Ovary (tissue), 9 donors: Measurements from ENCODE around the gene ALK. TPM values are rescaled to one million over a fixed set of nuclear protein-coding genes. Genes with fewer than 3 reads are reported as not detected.

ENCODE experiments used
- DNase-seq, 5 donors: peaks; one replicate each; pipeline ENCODE4 v3.0.0-alpha.2; 2019 to 2020
- H3K27ac ChIP-seq, 2 donors: fragments of 200-600 bp; one replicate each; pipeline versions ENCODE4 v1.5.1 to v1.8.0; 2019 to 2022
- H3K27me3 ChIP-seq: fragments of 200-600 bp; one replicate; pipeline ENCODE4 v1.8.0; 2022
- H3K36me3 ChIP-seq: fragments of 200-600 bp; sonication (generic); one replicate; pipeline ENCODE4 v1.5.1; 2019
- H3K4me1 ChIP-seq: one replicate; pipeline ENCODE4 v1.8.1; 2013; ENCODE audit warnings: mild to moderate bottlenecking, moderate library complexity; ENCODE audit not compliant: insufficient read depth
- H3K4me3 ChIP-seq: fragments of 200-600 bp; sonication (generic); one replicate; pipeline ENCODE4 v1.5.1; 2017
- H3K9me3 ChIP-seq, 2 donors: fragments of 200-600 bp in 1 of 2; sonication (generic) in 1 of 2; one replicate each; pipeline versions ENCODE4 v1.5.1 to v1.8.1; 2013 to 2019; ENCODE audit warnings: mild to moderate bottlenecking in 1 of 2, moderate library complexity in 1 of 2
- EP300 ChIP-seq: sonication (generic); formaldehyde crosslinking; IDR thresholded peaks from one replicate; pipeline ENCODE4 v1.6.1; 2017; ENCODE audit warnings: antibody characterized with exemption
- POLR2A ChIP-seq: fragments of 450-650 bp; IDR thresholded peaks from one replicate; pipeline ENCODE4 v1.6.1; 2017; ENCODE audit warnings: antibody characterized with exemption, mild to moderate bottlenecking, moderate library complexity
- WGBS, 3 donors: extraction: QIAGEN DNeasy Blood & Tissue Kit in 1 of 3; methylation state at CpG; one replicate each; pipeline versions ENCODE4 v1.1.5 to v1.1.7; 2013 to 2017; 5-methylcytosine and 5-hydroxymethylcytosine counted together
- intact Hi-C, 4 donors: fragments of 100-400 bp; cut with DNase I; formaldehyde crosslinking; loops; one replicate each; pipeline versions ENCODE4 v1.11.0 to v1.15.1; 2022 to 2023
- polyA plus RNA-seq, 2 donors: library from polyadenylated mRNA; stranded (reverse); fragments of 200-250 nt in 1 of 2; fragments of 350-450 nt in 1 of 2; fragmentation: Illumina TruSeq in 1 of 2; extraction: RNeasy Lipid Tissue Mini Kit (QIAGEN cat#74804) in 1 of 2; gene quantifications; one replicate each; pipeline ENCODE4 v1.2.3, GENCODE V29; 2013 to 2014
- total RNA-seq, 7 donors: library from RNA; depleted of rRNA in 2 of 7; stranded (reverse); fragments of >200 nt in 2 of 7; fragmentation: NEBNext Ultra II Directional in 3 of 7; extraction: Animal tissue kit (Norgen Biotek cat#: 25700) in 3 of 7; gene quantifications; one replicate each; pipeline versions ENCODE4 v1.1.0 to v1.2.4, GENCODE V29; 2016 to 2023
- TF ChIP-seq, protein P1 (sequence below), 3 donors: fragments of 450-650 bp in 2 of 3; fragments of 200-600 bp in 1 of 3; IDR thresholded peaks; one replicate each; pipeline versions ENCODE4 v1.5.1 to v1.8.0; 2016 to 2022; ENCODE audit warnings: antibody characterized with exemption in 3 of 3, mild to moderate bottlenecking in 1 of 3
- donor health status: DM: no; HTN: no; CAD: no; lungs with moderate emphysema.
- donor health status: DM: no; HTN: no; CAD: no.
- donor health status: Bipolar disorder and iron deficiency.
- donor health status: DM: yes; HTN: yes; CAD: no.
- donor health status: DM: no; HTN: no; CAD: no.
- donor health status: DM: yes; HTN: yes; CAD: no.

ALK gene
- total and polyA plus RNA-seq, 9 donors = 0.05 to 1.7 (median 0.23) TPM; not detected in 1

DNA sequence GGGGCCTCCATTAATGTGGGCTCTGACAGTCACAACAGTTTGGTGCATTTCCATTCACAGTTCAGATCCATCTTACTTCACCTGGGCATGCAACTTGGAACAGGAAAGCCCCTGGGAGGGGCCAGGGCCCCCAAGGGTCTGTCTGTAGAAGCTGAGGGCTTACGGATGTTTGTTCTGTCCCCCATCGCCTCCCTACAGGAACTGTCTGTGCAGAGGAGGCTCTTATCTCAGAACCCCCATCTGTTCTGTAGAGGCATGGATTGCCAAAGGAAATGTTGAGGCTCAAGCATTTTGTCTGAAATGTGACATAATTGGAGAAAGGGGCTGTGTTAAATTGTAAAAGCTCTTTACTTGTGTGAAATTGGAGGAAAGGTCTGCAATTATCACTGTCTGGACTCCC is 471.9 kb downstream of the ALK start:
- no peaks in the 10 kb centered on the region for H3K27me3 ChIP-seq
- no peaks in the 10 kb centered on the region for H3K9me3 ChIP-seq
- TF ChIP-seq EP300 (no peak), POLR2A (no peak)
- TF ChIP-seq, protein P1, sequence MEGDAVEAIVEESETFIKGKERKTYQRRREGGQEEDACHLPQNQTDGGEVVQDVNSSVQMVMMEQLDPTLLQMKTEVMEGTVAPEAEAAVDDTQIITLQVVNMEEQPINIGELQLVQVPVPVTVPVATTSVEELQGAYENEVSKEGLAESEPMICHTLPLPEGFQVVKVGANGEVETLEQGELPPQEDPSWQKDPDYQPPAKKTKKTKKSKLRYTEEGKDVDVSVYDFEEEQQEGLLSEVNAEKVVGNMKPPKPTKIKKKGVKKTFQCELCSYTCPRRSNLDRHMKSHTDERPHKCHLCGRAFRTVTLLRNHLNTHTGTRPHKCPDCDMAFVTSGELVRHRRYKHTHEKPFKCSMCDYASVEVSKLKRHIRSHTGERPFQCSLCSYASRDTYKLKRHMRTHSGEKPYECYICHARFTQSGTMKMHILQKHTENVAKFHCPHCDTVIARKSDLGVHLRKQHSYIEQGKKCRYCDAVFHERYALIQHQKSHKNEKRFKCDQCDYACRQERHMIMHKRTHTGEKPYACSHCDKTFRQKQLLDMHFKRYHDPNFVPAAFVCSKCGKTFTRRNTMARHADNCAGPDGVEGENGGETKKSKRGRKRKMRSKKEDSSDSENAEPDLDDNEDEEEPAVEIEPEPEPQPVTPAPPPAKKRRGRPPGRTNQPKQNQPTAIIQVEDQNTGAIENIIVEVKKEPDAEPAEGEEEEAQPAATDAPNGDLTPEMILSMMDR (IDR thresholded peaks at IDR 0.05) = no peak
- intact Hi-C loops = no loop called here
- H3K36me3 ChIP-seq = no peaks in the 10 kb centered on the region
- H3K27ac ChIP-seq = no peak overlapping the region
- DNase-seq = no peak
- WGBS, 3 donors = 57 to 76% (median 61%) methylated on average over 2 of the region's 2 CpGs
- H3K4me3 ChIP-seq = no peak overlapping the region
- H3K4me1 ChIP-seq = no peaks in the 10 kb centered on the region

DNA sequence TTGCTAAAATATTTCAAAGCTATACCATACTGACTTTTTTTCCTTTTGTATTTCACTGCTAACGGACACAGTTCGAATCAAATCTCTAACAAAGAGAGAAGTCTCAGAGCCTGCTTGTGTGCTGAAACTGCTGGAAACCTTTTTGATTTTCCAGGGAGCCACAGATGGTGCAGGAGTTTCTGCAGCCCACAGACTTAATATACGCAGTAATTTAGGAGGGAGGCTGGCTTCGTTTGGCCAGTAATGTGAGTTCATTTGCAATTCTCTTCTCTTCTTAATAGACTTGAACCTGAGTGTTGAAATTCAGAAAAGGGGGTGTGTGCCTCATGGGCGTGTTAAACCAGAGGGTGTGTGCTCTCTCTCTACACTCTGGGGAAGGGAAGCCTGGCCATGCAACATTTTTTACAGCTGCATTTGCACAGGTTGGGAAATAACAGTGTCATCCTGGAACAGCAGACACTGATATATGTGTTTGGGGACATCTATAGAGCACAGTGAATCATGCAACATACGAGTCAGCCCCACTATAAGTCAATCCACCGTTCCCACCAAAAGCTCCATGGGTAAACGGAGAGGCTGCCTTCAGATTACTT is 473.2 kb downstream of the ALK start:
- intact Hi-C loops = no loop called here
- Histone ChIP-seq H3K27me3 (no peaks in the 10 kb centered on the region), H3K4me1 (no peaks in the 10 kb centered on the region), H3K36me3 (no peaks in the 10 kb centered on the region), H3K4me3 (no peak overlapping the region), H3K9me3 (no peaks in the 10 kb centered on the region), H3K27ac (no peak overlapping the region)
- WGBS, 3 donors = 63 to 69% (median 69%) methylated on average over 8 of the region's 8 CpGs
- no peak for DNase-seq
- no peak for TF ChIP-seq POLR2A
- TF ChIP-seq, protein P1 (IDR thresholded peaks at IDR 0.05) = no peak
- TF ChIP-seq EP300 = no peak

DNA sequence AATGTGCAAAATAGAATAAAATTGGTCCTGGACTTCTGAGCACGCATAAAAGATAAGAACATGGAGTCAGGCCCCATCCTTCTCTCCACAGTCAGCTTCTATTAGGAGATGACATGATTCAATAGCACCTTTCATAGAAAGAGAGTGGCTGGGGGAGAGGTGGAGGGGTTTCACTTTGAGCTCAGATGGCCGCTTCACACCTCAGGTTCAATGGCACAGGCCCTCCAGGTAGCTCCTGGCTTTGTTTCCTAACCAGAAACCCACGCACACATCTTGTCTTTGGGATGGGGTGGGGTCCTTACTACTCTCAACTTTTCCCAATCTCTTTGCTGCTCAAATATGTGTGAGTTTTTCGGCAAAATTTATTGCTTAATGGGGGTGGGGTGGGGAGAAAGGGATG is 473.9 kb downstream of the ALK start:
- TF ChIP-seq, protein P1 (IDR thresholded peaks at IDR 0.05) = no peak
- no peak for TF ChIP-seq POLR2A
- no peak for TF ChIP-seq EP300
- no peak for DNase-seq
- whole genome bisulfite sequencing, 3 donors = 79 to 85% (median 82%) methylated on average over 4 of the region's 4 CpGs

DNA sequence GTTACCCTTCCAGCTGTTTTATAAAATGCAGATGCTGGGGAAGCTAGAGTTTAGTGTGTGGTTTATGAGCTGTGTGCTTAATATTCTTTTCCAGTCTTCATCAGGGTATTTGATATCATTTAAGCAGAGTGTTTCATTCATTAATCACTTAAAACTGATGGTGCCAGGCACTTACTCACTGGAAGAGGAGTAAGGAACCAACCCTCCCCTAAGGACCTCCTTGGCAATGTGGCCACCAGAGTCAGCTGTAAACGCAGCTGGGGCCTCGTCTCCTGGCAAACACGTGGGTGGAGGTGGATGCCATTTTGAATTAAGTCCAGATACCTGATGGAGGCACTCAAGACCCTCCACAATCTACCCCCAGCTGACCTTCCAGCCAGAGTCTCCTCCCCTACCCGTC is 474.5 kb downstream of the ALK start:
- intact Hi-C loops = no loop called here

More for the DNA sequence above, 473.9 kb downstream of the ALK start:
- H3K27me3 ChIP-seq = no peaks in the 10 kb centered on the region
- H3K36me3 ChIP-seq = no peaks in the 10 kb centered on the region
- no peaks in the 10 kb centered on the region for H3K4me1 ChIP-seq
- intact Hi-C loops = no loop called here
- H3K4me3 ChIP-seq = no peak overlapping the region
- H3K9me3 ChIP-seq = no peaks in the 10 kb centered on the region
- no peak overlapping the region for H3K27ac ChIP-seq

More for the DNA sequence above, 474.5 kb downstream of the ALK start:
- Histone ChIP-seq H3K36me3 (no peaks in the 10 kb centered on the region), H3K4me3 (no peak overlapping the region), H3K4me1 (no peaks in the 10 kb centered on the region), H3K27me3 (no peaks in the 10 kb centered on the region), H3K9me3 (no peaks in the 10 kb centered on the region), H3K27ac (no peak overlapping the region)
- TF ChIP-seq POLR2A (no peak), EP300 (no peak)
- TF ChIP-seq, protein P1 (IDR thresholded peaks at IDR 0.05) = no peak
- 41 to 62% (median 54%) methylated on average over 4 of the region's 4 CpGs for WGBS, 3 donors
- DNase-seq = no peak
